Activated CD8-positive, alpha-beta T cell treated with anti-CD3 and anti-CD28 coated beads for 36 hours (primary cell): Measurements from ENCODE around the gene MAP7D3. TPM values are rescaled to one million over a fixed set of nuclear protein-coding genes. Genes with fewer than 3 reads are reported as not detected.
"Not testable (repeated sequence)": the region's sequence is repeated elsewhere in the genome, so short reads cannot be mapped to it uniquely, and the experiment has no call there.

Experiments
- ATAC-seq: fragments of 200-7000 bp; cut with Tn5 transposase; one replicate; pipeline ENCODE4 v1.10.0; 2021; ENCODE audit warnings: mild to moderate bottlenecking, moderate library complexity
- CTCF ChIA-PET: fragments of 350-600 bp; sonication (Branson Sonifier 250); formaldehyde crosslinking; loops from one replicate; lab custom pipeline; 2021; ENCODE audit warnings: antibody characterized with exemption; lab: Charles Lee
- POLR2A ChIA-PET: fragments of 350-600 bp; sonication (Branson Sonifier 250); formaldehyde crosslinking; loops from one replicate; lab custom pipeline; 2021; ENCODE audit warnings: antibody characterized with exemption; lab: Charles Lee
- DNase-seq: peaks from one replicate; pipeline ENCODE4 v3.0.0-alpha.2; 2020
- H3K27ac Mint-ChIP-seq: one replicate; pipeline ENCODE4 v1.8.0; 2021; ENCODE audit warnings: mild to moderate bottlenecking, mixed read lengths
- H3K27me3 Mint-ChIP-seq: one replicate; pipeline ENCODE4 v1.8.0; 2021; ENCODE audit warnings: mixed read lengths
- H3K36me3 Mint-ChIP-seq: one replicate; pipeline ENCODE4 v1.8.0; 2021; ENCODE audit warnings: low read depth, mixed read lengths
- H3K4me1 Mint-ChIP-seq: one replicate; pipeline ENCODE4 v1.8.0; 2021; ENCODE audit warnings: low read depth, mixed read lengths
- H3K4me3 Mint-ChIP-seq: one replicate; pipeline ENCODE4 v1.8.0; 2021; ENCODE audit warnings: mild to moderate bottlenecking, moderate library complexity, mixed read lengths
- H3K9me3 Mint-ChIP-seq: one replicate; pipeline ENCODE4 v1.8.0; 2021; ENCODE audit warnings: mixed read lengths
- CTCF ChIP-seq: fragments of 200-600 bp; IDR thresholded peaks from one replicate; pipeline ENCODE4 v1.8.0; 2022; ENCODE audit warnings: antibody characterized with exemption, mild to moderate bottlenecking
- intact Hi-C: fragments of 100-400 bp; cut with micrococcal nuclease; formaldehyde crosslinking; loops from one replicate; pipeline ENCODE4 v1.10.0; 2022
- total RNA-seq, 2 experiments: library from RNA; stranded (reverse); gene quantifications; one replicate each; pipeline ENCODE4 v1.2.3, GENCODE V29; 2021

The MAP7D3 gene
- 10 to 100 TPM; 13.4 to 14.2 TPM for total RNA-seq

GRCh38 chrX:136251041-136251991, at the start of gene MAP7D3:
TSS of gene MAP7D3 (minus strand) at chrX:136251400. CDS start at chrX:136251358, 42 bp downstream.
- H3K27me3 Mint-ChIP-seq = no peaks in the 10 kb centered on the region
- CTCF ChIA-PET = interaction anchor here (3.3 kb wide), 1 partner anchor 17 kb away, joined by 11 read pairs; no protein-coding TSS in a partner anchor
- H3K27ac Mint-ChIP-seq = peak within 1 kb of the TSS; percentile 67
- H3K36me3 Mint-ChIP-seq = no peaks in the 10 kb centered on the region
- ATAC-seq (peak; percentile 92), DNase-seq (peak; percentile 70)
- peaks cover 12% of the 10 kb centered on the region for H3K4me1 Mint-ChIP-seq
- POLR2A ChIA-PET = no interaction called here
- no peaks in the 10 kb centered on the region for H3K9me3 Mint-ChIP-seq
- peak within 1 kb of the TSS; percentile 75 for H3K4me3 Mint-ChIP-seq
- intact Hi-C loops = no loop called here
- no peak for TF ChIP-seq CTCF

- H3K27ac Mint-ChIP-seq, intact Hi-C loops, H3K4me3 Mint-ChIP-seq, DNase-seq, H3K36me3 Mint-ChIP-seq, H3K27me3 Mint-ChIP-seq, POLR2A ChIA-PET, H3K4me1 Mint-ChIP-seq, H3K9me3 Mint-ChIP-seq, ATAC-seq, CTCF ChIA-PET: not testable (repeated sequence)
Measured at GRCh38 chrX:136300721-136301120, 49.5 kb upstream of the MAP7D3 start, which contains the start of gene ADGRG4. TSS of gene ADGRG4 (plus strand) at chrX:136300963. CDS start at chrX:136308778, 7,815 bp downstream.

- ATAC-seq (no peak), DNase-seq (no peak)
- ChIA-PET CTCF (interaction anchor here (1.0 kb wide), 1 partner anchor 27 kb away, joined by 3 read pairs; no protein-coding TSS in a partner anchor), POLR2A (no interaction called here)
- no peaks in the 10 kb centered on the region for H3K4me1 Mint-ChIP-seq
- no peaks in the 10 kb centered on the region for H3K27me3 Mint-ChIP-seq
- TF ChIP-seq CTCF = no peak
- no peak overlapping the region for H3K27ac Mint-ChIP-seq
- H3K9me3 Mint-ChIP-seq = no peaks in the 10 kb centered on the region
- no peaks in the 10 kb centered on the region for H3K36me3 Mint-ChIP-seq
- H3K4me3 Mint-ChIP-seq = no peak overlapping the region
- intact Hi-C loops = no loop called here
Measured at GRCh38 chrX:136295380-136295779, 44.2 kb upstream of the MAP7D3 start.

GRCh38 chrX:136292656-136293055, 41.5 kb upstream of the MAP7D3 start:
- Mint-ChIP-seq H3K27me3 (no peaks in the 10 kb centered on the region), H3K27ac (no peak overlapping the region), H3K4me1 (no peaks in the 10 kb centered on the region), H3K36me3 (no peaks in the 10 kb centered on the region), H3K9me3 (no peaks in the 10 kb centered on the region), H3K4me3 (no peak overlapping the region)
- ATAC-seq (no peak), DNase-seq (no peak)
- ChIA-PET CTCF (no interaction called here), POLR2A (no interaction called here)
- intact Hi-C loops = no loop called here
- no peak for TF ChIP-seq CTCF

GRCh38 chrX:136291824-136292223, 40.6 kb upstream of the MAP7D3 start:
- Mint-ChIP-seq H3K9me3 (no peaks in the 10 kb centered on the region), H3K4me1 (no peaks in the 10 kb centered on the region), H3K27me3 (no peaks in the 10 kb centered on the region), H3K4me3 (no peak overlapping the region), H3K36me3 (no peaks in the 10 kb centered on the region), H3K27ac (no peak overlapping the region)
- intact Hi-C loops = no loop called here
- TF ChIP-seq CTCF = no peak
- ChIA-PET POLR2A (no interaction called here), CTCF (no interaction called here)
- ATAC-seq (no peak), DNase-seq (no peak)

- CTCF ChIA-PET, intact Hi-C loops: not testable (repeated sequence)
Measured at GRCh38 chrX:136286375-136286774, 35.2 kb upstream of the MAP7D3 start.

More at GRCh38 chrX:136286375-136286774, 35.2 kb upstream of the MAP7D3 start:
- POLR2A ChIA-PET, H3K4me1 Mint-ChIP-seq, H3K27ac Mint-ChIP-seq, DNase-seq, H3K36me3 Mint-ChIP-seq, H3K27me3 Mint-ChIP-seq, H3K9me3 Mint-ChIP-seq, ATAC-seq, H3K4me3 Mint-ChIP-seq: not testable (repeated sequence)
